GM12878 (cell line): ENCODE measurements around the gene GPR137B. TPM values are rescaled to one million over a fixed set of nuclear protein-coding genes. Genes with fewer than 3 reads are reported as not detected.
A peak's percentile ranks its signal among the peaks of the same experiment; 100 is the strongest.

Experiments used
- ATAC-seq: fragments of 200-7000 bp; cut with Tn5 transposase; 3 replicates; pipeline ENCODE4 v1.9.1; 2020; ENCODE audit warnings: mild to moderate bottlenecking, moderate library complexity
- BruUV-seq: library from RNA; stranded (reverse); fragments of 400-500 nt; replicated peaks from 2 replicates; lab custom pipeline; 2021; lab: Mats Ljungman, UMichigan
- CTCF ChIA-PET: fragments of 300-600 bp; sonication (Branson Sonifier 250); formaldehyde crosslinking; extraction: SDS; loops from one replicate; lab custom pipeline; 2021; ENCODE audit warnings: inconsistent platforms; lab: Yijun Ruan, JAX
- POLR2A ChIA-PET: fragments of 350-600 bp; formaldehyde crosslinking; extraction: SDS; loops from one replicate; lab custom pipeline; 2021; ENCODE audit warnings: inconsistent platforms; lab: Charles Lee
- RAD21 ChIA-PET: fragments of 300-600 bp; sonication (Branson Sonifier 250); formaldehyde crosslinking; loops from one replicate; lab custom pipeline; 2023; ENCODE audit warnings: antibody characterized with exemption; ENCODE audit not compliant: unreplicated experiment; lab: Charles Lee
- SMC1A ChIA-PET: fragments of 300-600 bp; sonication (Branson Sonifier 250); formaldehyde crosslinking; loops from one replicate; lab custom pipeline; 2023; ENCODE audit not compliant: unreplicated experiment, uncharacterized antibody; lab: Charles Lee
- DNase-seq: peaks from one replicate; pipeline ENCODE4 v3.0.0-alpha.2; 2011; ENCODE audit warnings: low read depth, low spot score
- FAIRE-seq: peaks from 3 replicates; lab custom pipeline; 2011; peaks lifted over from hg19 to GRCh38; lab: Jason Lieb, UNC
- H2AFZ ChIP-seq: 2 replicates; pipeline ENCODE4 v1.6.0; 2011; ENCODE audit warnings: low read depth, low read length, control low read depth; ENCODE audit not compliant: control insufficient read depth
- H3K27ac ChIP-seq: 2 replicates; pipeline ENCODE4 v1.5.1; 2011; ENCODE audit warnings: control low read depth; ENCODE audit not compliant: control insufficient read depth, insufficient read depth
- H3K27me3 ChIP-seq, 2 experiments: replicated peaks in 1 of 2; 2 replicates each; pipeline versions ENCODE4 v1.6.0 to v1.6.1; 2011; ENCODE audit warnings: low read length in 1 of 2; ENCODE audit not compliant: control insufficient read depth in 2 of 2, insufficient read depth in 2 of 2
- H3K36me3 ChIP-seq, 2 experiments: 2 replicates each; pipeline ENCODE4 v1.5.1; 2011; ENCODE audit warnings: low read length in 1 of 2; ENCODE audit not compliant: control insufficient read depth in 2 of 2, insufficient read depth in 2 of 2
- H3K4me1 ChIP-seq: 2 replicates; pipeline ENCODE4 v1.6.1; 2011; ENCODE audit warnings: mild to moderate bottlenecking, low read length, moderate library complexity, mixed read lengths; ENCODE audit not compliant: control insufficient read depth, insufficient read depth
- H3K4me2 ChIP-seq: 2 replicates; pipeline ENCODE4 v1.6.0; 2011; ENCODE audit warnings: control low read depth; ENCODE audit not compliant: control insufficient read depth, insufficient read depth
- H3K4me3 ChIP-seq: fragments of 200-600 bp; sonication (generic); 2 replicates; pipeline ENCODE4 v1.5.1; 2016
- H3K79me2 ChIP-seq: 2 replicates; pipeline ENCODE4 v1.6.0; 2011; ENCODE audit warnings: low read length; ENCODE audit not compliant: control insufficient read depth, insufficient read depth
- H3K9ac ChIP-seq: 2 replicates; pipeline ENCODE4 v1.8.0; 2011; ENCODE audit warnings: low read length, control low read depth, mixed read lengths; ENCODE audit not compliant: control insufficient read depth, insufficient read depth
- H3K9me3 ChIP-seq: replicated peaks from 3 replicates; pipeline ENCODE4 v1.5.1; 2011; ENCODE audit warnings: mild to moderate bottlenecking, low read length; ENCODE audit not compliant: control insufficient read depth, insufficient read depth
- H4K20me1 ChIP-seq: 2 replicates; pipeline ENCODE4 v1.6.0; 2011; ENCODE audit not compliant: control insufficient read depth, insufficient read depth
- E2F4 ChIP-seq: IDR thresholded peaks from 2 replicates; pipeline ENCODE4 v1.6.1; 2012; ENCODE audit warnings: low read depth, low read length, improper control_type of control experiment
- MEF2A ChIP-seq: IDR thresholded peaks from 2 replicates; pipeline ENCODE4 v1.6.1; 2011; ENCODE audit warnings: low read depth, mild to moderate bottlenecking, low read length, moderate library complexity; ENCODE audit not compliant: insufficient read depth
- NR2C2 ChIP-seq: IDR thresholded peaks from 2 replicates; pipeline ENCODE4 v1.6.1; 2011; ENCODE audit warnings: borderline replicate concordance, low read depth; ENCODE audit not compliant: control insufficient read depth, insufficient read length
- WGBS: methylation state at CpG from one replicate; pipeline ENCODE4 v1.1.6; 2016; ENCODE audit warnings: low lambda C conversion rate; ENCODE audit not compliant: insufficient replicate concordance, insufficient coverage; ENCODE audit errors: missing lambda C conversion rate; 5-methylcytosine and 5-hydroxymethylcytosine counted together
- in situ Hi-C: fragments of 300-500 bp; cut with MboI; formaldehyde crosslinking; loops from 9 replicates; pipeline ENCODE4 v1.14.3; 2018; ENCODE audit warnings: mixed read lengths
- intact Hi-C: fragments of 100-400 bp; cut with micrococcal nuclease; formaldehyde crosslinking; loops from one replicate; pipeline ENCODE4 v1.14.2; 2022; ENCODE audit not compliant: unreplicated experiment
- polyA plus RNA-seq, 11 experiments: library from polyadenylated mRNA; depleted of rRNA in 4 of 11; unstranded in 6 of 11; stranded (reverse) in 5 of 11; fragments of >200 nt; fragmentation: Nextera tagmentation in 4 of 11; fragmentation: Illumina TruSeq in 1 of 11; extraction: Ambion mirVana in 4 of 11; extraction: Trizol in 1 of 11; gene quantifications; 1 replicate in 1 of 11; 2 replicates in 10 of 11; pipeline versions ENCODE4 v1.2.1 to v1.2.3, GENCODE V29; 2011 to 2016; ENCODE audit warnings: inconsistent platforms in 2 of 11, missing spikeins in 2 of 11, low read depth in 1 of 11
- total RNA-seq, 4 experiments: library from RNA; depleted of rRNA in 3 of 4; stranded (reverse); fragments of >200 nt in 3 of 4; fragmentation: Illumina TruSeq in 1 of 4; extraction: Trizol in 1 of 4; gene quantifications; 2 replicates each; pipeline versions ENCODE4 v1.2.1 to v1.2.3, GENCODE V29; 2013 to 2021

The GPR137B gene
- total and polyA plus RNA-seq, 10 of the 15 experiments (the other 5 are each of a cell fraction or from before 2014, with no cell fraction given), result 5.4 to 20.8 (median 12.5) TPM

DNA sequence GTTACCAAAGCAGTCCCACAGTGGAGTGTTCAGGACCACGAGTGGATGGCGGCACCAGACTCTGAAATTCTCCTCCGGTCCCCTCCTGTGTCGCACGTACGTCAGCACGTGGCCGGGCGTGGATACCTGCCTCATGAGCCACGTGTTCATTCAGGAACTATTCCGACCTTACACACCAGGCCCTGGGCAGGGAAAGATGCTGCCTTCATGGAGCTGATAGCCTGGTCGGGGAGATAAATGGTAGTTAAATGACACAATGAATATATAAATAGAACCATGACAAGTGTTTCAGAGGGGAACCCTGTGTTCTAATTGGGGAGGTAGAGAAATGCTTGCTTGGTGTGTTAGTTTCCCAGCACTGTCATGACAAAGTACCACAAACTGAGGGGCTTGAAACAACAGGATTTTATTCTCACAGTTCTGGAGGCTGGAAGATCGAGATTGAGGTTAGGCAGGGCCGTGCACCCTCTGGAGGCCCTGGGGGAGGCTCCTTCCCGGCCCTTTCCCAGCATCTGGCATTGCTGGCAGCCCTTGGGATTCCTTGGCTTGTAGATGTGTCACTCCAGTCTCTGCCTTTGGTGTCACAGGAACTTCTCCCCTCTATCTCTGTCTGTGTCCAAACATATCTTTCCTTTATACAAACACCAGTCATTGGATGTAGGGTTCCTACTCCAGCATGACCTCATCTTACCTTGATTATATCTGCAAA, 28.9 kb upstream of the GPR137B start:
- Histone ChIP-seq H3K27ac (no peak overlapping the region), H3K4me3 (no peak overlapping the region), H3K79me2 (no peaks in the 10 kb centered on the region), H4K20me1 (no peaks in the 10 kb centered on the region), H3K9ac (no peak overlapping the region), H3K27me3 (no peaks in the 10 kb centered on the region), H3K4me1 (no peaks in the 10 kb centered on the region), H3K36me3 (no peaks in the 10 kb centered on the region), H3K9me3 (no peaks in the 10 kb centered on the region), H2AFZ (no peak overlapping the region), H3K4me2 (no peak overlapping the region)
- FAIRE-seq (no peak), DNase-seq (no peak), ATAC-seq (peak; percentile 47)
- ChIA-PET SMC1A (interaction anchor here (0.8 to 3.2 kb wide), 12 partner anchors 8 to 232 kb away, joined by 3 to 18 read pairs (median 4); no protein-coding TSS in a partner anchor), CTCF (interaction anchor here (0.7 to 3.4 kb wide), 11 partner anchors 8 to 376 kb away, joined by 3 to 16 read pairs (median 4); no protein-coding TSS in a partner anchor), POLR2A (no interaction called here), RAD21 (interaction anchor here (0.9 to 1.5 kb wide), 2 partner anchors 10 to 23 kb away, joined by 4 to 6 read pairs; no protein-coding TSS in a partner anchor)
- TF ChIP-seq NR2C2 (no peak), E2F4 (no peak), MEF2A (0 out of 2 replicates have a peak, but pooled peaks have one; percentile 40)
- WGBS, result 77% methylated on average over 15 of the region's 15 CpGs
- BruUV-seq, result no TSS peak
- intact Hi-C loops, result no loop called here
- in situ Hi-C loops, result loop anchor here (5.0 to 25.0 kb wide), 3 partner anchors 174 to 1024 kb away; partner anchors contain the start of gene ERO1B
